Mesothelial cell of epicardium (in vitro differentiated cells): Measurements from ENCODE around the gene NOXA1. TPM values are rescaled to one million over a fixed set of nuclear protein-coding genes. Genes with fewer than 3 reads are reported as not detected.

Experiments
- DNase-seq, 2 experiments: peaks; one replicate each; pipeline ENCODE4 v3.0.0; 2021; ENCODE audit warnings: low spot score in 2 of 2; ENCODE audit not compliant: unreplicated experiment in 2 of 2
- H3K27ac Mint-ChIP-seq: 2 replicates; pipeline ENCODE4 v1.8.0; 2021; ENCODE audit warnings: mixed read lengths
- H3K27me3 Mint-ChIP-seq: 2 replicates; pipeline ENCODE4 v1.8.0; 2021; ENCODE audit warnings: low read depth, mixed read lengths
- H3K36me3 Mint-ChIP-seq: 2 replicates; pipeline ENCODE4 v1.8.0; 2021; ENCODE audit warnings: mixed read lengths
- H3K4me1 Mint-ChIP-seq: 2 replicates; pipeline ENCODE4 v1.8.0; 2021; ENCODE audit warnings: mixed read lengths
- H3K4me3 Mint-ChIP-seq: 2 replicates; pipeline ENCODE4 v1.8.0; 2021; ENCODE audit warnings: mild to moderate bottlenecking, moderate library complexity, mixed read lengths
- H3K9me3 Mint-ChIP-seq: 2 replicates; pipeline ENCODE4 v1.8.0; 2021; ENCODE audit warnings: mixed read lengths
- CTCF ChIP-seq: fragments of 200-600 bp; sonication (generic); IDR thresholded peaks from one replicate; pipeline ENCODE4 v1.5.0; 2021; ENCODE audit warnings: antibody characterized with exemption; ENCODE audit not compliant: unreplicated experiment
- total RNA-seq: library from RNA; stranded (reverse); gene quantifications from 3 replicates; pipeline ENCODE4 v1.2.1, GENCODE V29; 2021

NOXA1 gene
- total RNA-seq, 1 donor from 2014 or later = 22.1 TPM

- DNase-seq = no peak
- Mint-ChIP-seq H3K9me3 (no peaks in the 10 kb centered on the region), H3K36me3 (no peaks in the 10 kb centered on the region), H3K4me1 (no peaks in the 10 kb centered on the region), H3K27ac (no peak overlapping the region), H3K27me3 (peaks cover 15% of the 10 kb centered on the region), H3K4me3 (no peak overlapping the region)
- TF ChIP-seq CTCF = no peak
These were observed 44.0 kb downstream of the NOXA1 start for GRCh38 chr9:137467161-137467581.

GRCh38 chr9:137467896-137468295, 44.7 kb downstream of the NOXA1 start:
- Mint-ChIP-seq H3K4me1 (no peaks in the 10 kb centered on the region), H3K4me3 (no peak overlapping the region), H3K27ac (no peak overlapping the region), H3K27me3 (peaks cover 12% of the 10 kb centered on the region), H3K9me3 (peaks cover 2% of the 10 kb centered on the region), H3K36me3 (peaks cover 1% of the 10 kb centered on the region)
- no peak for DNase-seq
- TF ChIP-seq CTCF = no peak

- peaks cover 12% of the 10 kb centered on the region for H3K36me3 Mint-ChIP-seq
- no peaks in the 10 kb centered on the region for H3K4me1 Mint-ChIP-seq
- no peak for DNase-seq
- no peak overlapping the region for H3K27ac Mint-ChIP-seq
- no peak overlapping the region for H3K4me3 Mint-ChIP-seq
- peaks cover 19% of the 10 kb centered on the region for H3K9me3 Mint-ChIP-seq
- TF ChIP-seq CTCF = no peak
- H3K27me3 Mint-ChIP-seq = peaks cover 5% of the 10 kb centered on the region
These were observed 47.6 kb downstream of the NOXA1 start for GRCh38 chr9:137470785-137471184.

- no peak overlapping the region for H3K4me3 Mint-ChIP-seq
- peaks cover 25% of the 10 kb centered on the region for H3K9me3 Mint-ChIP-seq
- peaks cover 3% of the 10 kb centered on the region for H3K27me3 Mint-ChIP-seq
- no peak for DNase-seq
- peaks cover under 1% of the 10 kb centered on the region for H3K4me1 Mint-ChIP-seq
- no peak overlapping the region for H3K27ac Mint-ChIP-seq
- H3K36me3 Mint-ChIP-seq = peaks cover 13% of the 10 kb centered on the region
- no peak for TF ChIP-seq CTCF
These were observed 51.1 kb downstream of the NOXA1 start for GRCh38 chr9:137474271-137474670.

GRCh38 chr9:137475666-137476065, 52.5 kb downstream of the NOXA1 start:
- no peak for DNase-seq
- H3K27ac Mint-ChIP-seq = no peak overlapping the region
- H3K9me3 Mint-ChIP-seq = peaks cover 25% of the 10 kb centered on the region
- H3K27me3 Mint-ChIP-seq = peaks cover 5% of the 10 kb centered on the region
- peaks cover 5% of the 10 kb centered on the region for H3K4me1 Mint-ChIP-seq
- TF ChIP-seq CTCF = no peak
- H3K36me3 Mint-ChIP-seq = peaks cover 13% of the 10 kb centered on the region
- H3K4me3 Mint-ChIP-seq = no peak overlapping the region

- Mint-ChIP-seq H3K27ac (no peak overlapping the region), H3K36me3 (peaks cover 13% of the 10 kb centered on the region), H3K4me1 (peaks cover 5% of the 10 kb centered on the region), H3K9me3 (peaks cover 25% of the 10 kb centered on the region), H3K27me3 (peaks cover 5% of the 10 kb centered on the region), H3K4me3 (no peak overlapping the region)
- no peak for DNase-seq
- no peak for TF ChIP-seq CTCF
These were observed 53.7 kb downstream of the NOXA1 start for GRCh38 chr9:137476856-137477255.
